ENCODE measurements around the gene PGAP6. TPM values are rescaled to one million over a fixed set of nuclear protein-coding genes. Genes with fewer than 3 reads are reported as not detected.
"Not testable (repeated sequence)": the region's sequence is repeated elsewhere in the genome, so short reads cannot be mapped to it uniquely, and the experiment has no call there.

PGAP6 gene
- total and polyA plus RNA-seq, 10 donors = 19.5 to 63.2 (median 43.9) TPM

GRCh38 chr16:333406-334094 is 48.2 kb downstream of the PGAP6 start:
- no peaks in the 10 kb centered on the region for H3K27me3 ChIP-seq (replicated peaks in 1 of 7)
- no peaks in the 10 kb centered on the region for H3K9me3 ChIP-seq
- peaks cover 0 to 95% (median 35%) of the 10 kb centered on the region in 6 donors for H3K4me1 ChIP-seq
- peaks cover 0 to 11% (median 2%) of the 10 kb centered on the region in 6 donors for H3K36me3 ChIP-seq
- no peak overlapping the region for H3K4me3 ChIP-seq
- intact Hi-C loops (cut with DNase I; ENCODE audit: low total_unique reads) = no loop called here
- no peak for TF ChIP-seq POLR2AphosphoS5 (IDR thresholded peaks at IDR 0.05)
- no peak for TF ChIP-seq CTCF (IDR thresholded peaks at IDR 0.05 in 8 of 11, conservative IDR thresholded peaks at IDR 0.05 in 3 of 11)
- TF ChIP-seq POLR2A (IDR thresholded peaks at IDR 0.05) = no peak
- WGBS, 5 donors = 81 to 90% (median 82%) methylated on average over 6 of the region's 6 CpGs
- H3K27ac ChIP-seq = no peak overlapping the region
- no peak for DNase-seq

GRCh38 chr16:331181-331814 is 50.5 kb downstream of the PGAP6 start:
- H3K27me3 ChIP-seq (replicated peaks in 1 of 7); H3K27ac ChIP-seq; H3K4me3 ChIP-seq; DNase-seq; H3K9me3 ChIP-seq; intact Hi-C loops (cut with DNase I; ENCODE audit: low total_unique reads): not testable (repeated sequence)
- Histone ChIP-seq H3K4me1 (peaks cover 13 to 95% (median 39%) of the 10 kb centered on the region in 6 donors), H3K36me3 (peaks cover 0 to 11% (median 2%) of the 10 kb centered on the region in 6 donors)
- 53 to 77% (median 62%) methylated on average over 6 of the region's 6 CpGs for WGBS, 5 donors

GRCh38 chr16:330741-331140 is 51.0 kb downstream of the PGAP6 start:
- Histone ChIP-seq H3K27me3 (replicated peaks in 1 of 7) (no peaks in the 10 kb centered on the region), H3K36me3 (peaks cover 0 to 11% (median 2%) of the 10 kb centered on the region in 6 donors), H3K27ac (no peak overlapping the region), H3K9me3 (no peaks in the 10 kb centered on the region), H3K4me1 (peaks cover 15 to 95% (median 39%) of the 10 kb centered on the region in 6 donors), H3K4me3 (no peak overlapping the region)
- WGBS, 5 donors = 83 to 92% (median 89%) methylated on average over 2 of the region's 2 CpGs
- DNase-seq = no peak
- TF ChIP-seq POLR2AphosphoS5 (IDR thresholded peaks at IDR 0.05) (no peak), CTCF (IDR thresholded peaks at IDR 0.05 in 8 of 11, conservative IDR thresholded peaks at IDR 0.05 in 3 of 11) (no peak), POLR2A (IDR thresholded peaks at IDR 0.05) (no peak)
- intact Hi-C loops (cut with DNase I; ENCODE audit: low total_unique reads) = no loop called here

GRCh38 chr16:325375-326145 is 56.2 kb downstream of the PGAP6 start:
- no peak for DNase-seq
- Histone ChIP-seq H3K4me1 (peaks cover 21 to 97% (median 51%) of the 10 kb centered on the region in 6 donors), H3K27me3 (replicated peaks in 1 of 7) (no peaks in the 10 kb centered on the region), H3K4me3 (peak overlapping the region in 6 of 8 donors; percentile 24 to 62 (median 25)), H3K27ac (peak overlapping the region; percentile 50 to 83 (median 70)), H3K9me3 (no peaks in the 10 kb centered on the region), H3K36me3 (peaks cover 0 to 7% (median 3%) of the 10 kb centered on the region in 6 donors)
- TF ChIP-seq CTCF (IDR thresholded peaks at IDR 0.05 in 8 of 11, conservative IDR thresholded peaks at IDR 0.05 in 3 of 11) = no peak
- no peak for TF ChIP-seq POLR2AphosphoS5 (IDR thresholded peaks at IDR 0.05)
- TF ChIP-seq POLR2A (IDR thresholded peaks at IDR 0.05) = no peak
- WGBS, 5 donors = 63 to 72% (median 68%) methylated on average over 24 to 28 of the region's 28 CpGs
- intact Hi-C loops (cut with DNase I; ENCODE audit: low total_unique reads) = no loop called here
